Fibroblast of mammary gland (primary cell): ENCODE measurements around the gene CTNND2.

Source experiments
- DNase-seq: peaks from one replicate; pipeline ENCODE4 v3.0.0-alpha.2; 2010; ENCODE audit warnings: low read depth
- H3K4me3 ChIP-seq: 2 replicates; pipeline ENCODE4 v1.5.1; 2011; ENCODE audit warnings: low read depth, mild to moderate bottlenecking, low read length, moderate library complexity; ENCODE audit not compliant: control insufficient read depth
- CTCF ChIP-seq: conservative IDR thresholded peaks from 2 replicates; pipeline ENCODE4 v1.5.1; 2011; ENCODE audit warnings: low read depth, low read length, inconsistent platforms; ENCODE audit not compliant: control insufficient read depth, insufficient read depth

The CTNND2 gene

GRCh38 chr5:11150976-11151375, 753.3 kb downstream of the CTNND2 start:
- H3K4me3 ChIP-seq: no peak overlapping the region
- TF ChIP-seq CTCF: no peak
- DNase-seq: no peak

DNA sequence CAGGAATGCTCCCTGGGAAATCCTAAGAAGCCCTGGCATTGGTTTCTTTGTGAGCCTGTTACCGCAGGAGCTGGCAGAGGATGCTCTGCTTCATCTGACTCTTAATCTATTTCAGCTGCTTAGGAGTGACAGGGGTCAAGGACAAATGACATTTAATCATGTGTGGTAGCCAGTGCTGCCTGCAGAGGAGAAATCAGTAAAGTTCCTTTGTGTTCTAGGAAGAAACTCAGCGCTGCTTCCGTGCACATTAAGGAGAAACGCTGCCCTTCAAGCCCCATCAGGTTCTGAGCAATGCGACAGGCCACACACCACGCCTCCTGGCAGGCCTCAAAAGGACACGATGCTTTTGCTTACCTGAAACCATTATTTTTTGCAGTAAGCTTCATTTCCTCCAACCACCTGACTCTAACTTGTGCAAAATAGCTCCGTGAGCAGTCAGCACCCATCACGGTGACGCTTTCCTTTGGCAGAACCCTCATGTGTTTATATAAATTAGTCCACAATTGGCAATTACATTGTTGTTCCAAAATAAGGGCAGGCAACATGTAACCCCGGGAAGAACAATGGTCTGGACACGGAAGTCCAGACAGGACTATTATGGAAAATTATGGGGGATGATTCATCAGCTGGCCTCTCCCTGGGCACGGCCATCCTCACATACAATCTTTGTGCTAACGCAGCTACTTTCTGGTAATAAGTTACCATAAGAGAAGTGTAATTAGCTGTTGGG, 755.3 kb downstream of the CTNND2 start:
- H3K4me3 ChIP-seq: no peak overlapping the region
- DNase-seq: no peak
- TF ChIP-seq CTCF: no peak

GRCh38 chr5:11146171-11146570, 758.1 kb downstream of the CTNND2 start:
- no peak for DNase-seq
- H3K4me3 ChIP-seq: no peak overlapping the region
- TF ChIP-seq CTCF: no peak

DNA sequence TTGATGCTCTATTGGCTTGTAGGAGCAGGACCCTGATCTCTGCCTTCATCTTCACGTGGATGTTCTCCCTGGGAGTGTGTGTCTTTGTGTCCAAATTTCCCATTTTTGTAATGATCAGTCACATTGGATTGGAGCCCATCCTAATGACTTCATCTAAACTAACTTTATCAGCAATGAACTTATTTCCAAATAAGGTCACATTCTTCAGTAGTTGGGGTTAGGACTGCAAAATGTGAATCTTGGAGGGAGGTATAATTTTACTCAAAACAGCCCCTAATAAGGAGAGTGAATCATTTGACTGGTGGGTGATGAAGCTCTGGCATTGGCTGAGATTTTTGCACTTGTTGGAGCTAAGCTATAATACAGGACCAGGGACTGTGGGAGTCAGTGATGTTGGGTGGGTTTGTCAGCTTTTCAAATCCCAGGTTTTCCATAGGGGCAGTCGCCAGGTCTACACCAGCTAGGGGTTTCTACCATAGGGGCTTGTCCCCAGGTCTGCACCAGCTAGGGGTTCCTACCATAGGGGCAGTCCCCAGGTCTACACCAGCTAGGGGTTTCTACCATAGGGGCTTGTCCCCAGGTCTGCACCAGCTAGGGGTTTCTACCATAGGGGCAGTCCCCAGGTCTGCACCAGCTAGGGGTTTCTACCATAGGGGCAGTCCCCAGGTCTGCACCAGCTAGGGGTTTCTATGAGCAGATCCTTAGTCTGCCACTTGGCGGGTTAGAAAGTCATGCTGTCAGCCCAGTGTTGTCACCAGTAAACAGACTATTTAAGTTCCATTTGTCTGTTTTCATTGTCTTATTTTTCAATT, 760.6 kb downstream of the CTNND2 start:
- no peak overlapping the region for H3K4me3 ChIP-seq
- TF ChIP-seq CTCF: no peak
- DNase-seq: no peak

DNA sequence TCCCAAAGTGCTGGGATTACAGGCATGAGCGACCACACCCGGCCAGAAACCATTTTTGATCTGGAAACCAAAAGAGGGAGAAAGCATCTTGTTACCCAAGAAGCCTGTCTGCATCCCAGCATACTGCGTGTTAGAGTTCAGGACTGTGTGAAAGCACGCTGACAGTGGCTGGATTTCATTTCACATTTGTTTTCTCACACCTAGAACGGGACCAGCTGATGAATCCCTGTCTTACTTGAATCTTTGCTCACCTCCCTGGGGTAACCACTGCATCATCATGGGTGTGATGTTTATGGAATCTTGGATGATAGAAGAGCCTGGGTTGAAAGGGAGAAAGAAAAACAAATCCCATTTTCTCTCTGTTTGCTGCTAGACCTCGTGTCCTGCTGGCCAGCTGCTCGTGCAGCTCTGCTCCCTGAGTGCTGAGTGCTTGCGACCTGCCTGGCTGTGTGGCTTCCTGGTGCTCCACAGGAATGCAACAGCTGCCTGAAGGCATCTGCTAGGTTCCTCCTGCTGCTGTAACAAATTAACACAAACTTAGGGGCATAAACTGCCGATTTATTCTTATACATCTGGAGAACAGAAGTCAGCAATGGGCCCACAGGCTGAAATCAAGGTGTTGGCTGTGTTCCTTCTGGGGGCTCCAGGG, 764.9 kb downstream of the CTNND2 start:
- H3K4me3 ChIP-seq: no peak overlapping the region
- DNase-seq: no peak
- no peak for TF ChIP-seq CTCF

GRCh38 chr5:11130131-11130530, 774.1 kb downstream of the CTNND2 start:
- H3K4me3 ChIP-seq: no peak overlapping the region
- TF ChIP-seq CTCF: no peak
- no peak for DNase-seq
